ENCODE data around the gene CPEB4. TPM values are rescaled to one million over a fixed set of nuclear protein-coding genes. Genes with fewer than 3 reads are reported as not detected.

CPEB4 gene
- total RNA-seq, 1 experiment from 2014 or later: 8.7 TPM

GRCh38 chr5:173935396-173935795, 47.2 kb downstream of the CPEB4 start:
- Histone ChIP-seq H2AFZ (ENCODE audit: low read length) (no peak overlapping the region), H3K14ac (ENCODE audit: insufficient read depth, low read length) (no peak overlapping the region), H3K18ac (ENCODE audit: insufficient read length, low read depth, low read length) (no peak overlapping the region), H3K56ac (ENCODE audit: insufficient read length, low read depth, low read length) (no peak overlapping the region), H2BK20ac (ENCODE audit: low read depth, low read length, poor library complexity, severe bottlenecking) (no peak overlapping the region), H4K8ac (replicated peaks; ENCODE audit: insufficient read length, low read depth, low read length) (no peak overlapping the region), H3K4me1 (ENCODE audit: insufficient read depth, low read length) (no peaks in the 10 kb centered on the region), H4K5ac (ENCODE audit: insufficient read length, low read depth, low read length) (no peak overlapping the region), H3K9ac (ENCODE audit: extremely low read depth, insufficient read length, low read length) (no peak overlapping the region), H2BK15ac (ENCODE audit: low read depth, low read length) (no peak overlapping the region), H3K4me2 (ENCODE audit: insufficient read depth, insufficient read length, low read length) (no peak overlapping the region), H4K91ac (ENCODE audit: insufficient read length, low read depth, low read length) (no peak overlapping the region), H2BK120ac (ENCODE audit: low read depth, low read length, poor library complexity, severe bottlenecking) (no peak overlapping the region), H3K23ac (ENCODE audit: insufficient read length, low read depth, low read length) (no peak overlapping the region), H3K9me3 (ENCODE audit: control insufficient read depth, low read depth, low read length) (no peaks in the 10 kb centered on the region), H2BK5ac (ENCODE audit: insufficient read length, low read length) (no peak overlapping the region), H3K79me1 (ENCODE audit: insufficient read depth, low read depth, low read length, poor library complexity, severe bottlenecking) (no peaks in the 10 kb centered on the region), H2AK5ac (ENCODE audit: insufficient read length, low read length) (no peak overlapping the region), H2BK12ac (ENCODE audit: insufficient read length, low read depth, low read length) (no peak overlapping the region), H4K20me1 (ENCODE audit: control insufficient read depth, insufficient read depth, insufficient read length) (no peaks in the 10 kb centered on the region), H3K27me3 (ENCODE audit: insufficient read depth, low read length) (no peaks in the 10 kb centered on the region), H3K79me2 (ENCODE audit: insufficient read depth, low read length) (no peaks in the 10 kb centered on the region), H3K23me2 (ENCODE audit: insufficient read length, low read depth, low read length, poor library complexity, severe bottlenecking) (no peaks in the 10 kb centered on the region), H3K4ac (ENCODE audit: low read depth, low read length) (no peak overlapping the region), H3T11ph (ENCODE audit: low read length) (no peak overlapping the region), H3K27ac (ENCODE audit: insufficient read length, low read depth, low read length) (no peak overlapping the region)
- no peaks in the 10 kb centered on the region for H3K27me3 Mint-ChIP-seq (ENCODE audit: low read depth)
- no peak overlapping the region for H3K4me3 Mint-ChIP-seq
- H3K9me3 Mint-ChIP-seq: no peaks in the 10 kb centered on the region
- no peak for DNase-seq
- H3K4me1 Mint-ChIP-seq: peaks cover 18 to 29% of the 10 kb centered on the region in 2 experiments
- no peak overlapping the region for H3K27ac Mint-ChIP-seq
- TF ChIP-seq, protein P1, sequence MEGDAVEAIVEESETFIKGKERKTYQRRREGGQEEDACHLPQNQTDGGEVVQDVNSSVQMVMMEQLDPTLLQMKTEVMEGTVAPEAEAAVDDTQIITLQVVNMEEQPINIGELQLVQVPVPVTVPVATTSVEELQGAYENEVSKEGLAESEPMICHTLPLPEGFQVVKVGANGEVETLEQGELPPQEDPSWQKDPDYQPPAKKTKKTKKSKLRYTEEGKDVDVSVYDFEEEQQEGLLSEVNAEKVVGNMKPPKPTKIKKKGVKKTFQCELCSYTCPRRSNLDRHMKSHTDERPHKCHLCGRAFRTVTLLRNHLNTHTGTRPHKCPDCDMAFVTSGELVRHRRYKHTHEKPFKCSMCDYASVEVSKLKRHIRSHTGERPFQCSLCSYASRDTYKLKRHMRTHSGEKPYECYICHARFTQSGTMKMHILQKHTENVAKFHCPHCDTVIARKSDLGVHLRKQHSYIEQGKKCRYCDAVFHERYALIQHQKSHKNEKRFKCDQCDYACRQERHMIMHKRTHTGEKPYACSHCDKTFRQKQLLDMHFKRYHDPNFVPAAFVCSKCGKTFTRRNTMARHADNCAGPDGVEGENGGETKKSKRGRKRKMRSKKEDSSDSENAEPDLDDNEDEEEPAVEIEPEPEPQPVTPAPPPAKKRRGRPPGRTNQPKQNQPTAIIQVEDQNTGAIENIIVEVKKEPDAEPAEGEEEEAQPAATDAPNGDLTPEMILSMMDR (conservative IDR thresholded peaks at IDR 0.05): no peak
- no CpG with 5 or more reads among the region's 2 CpGs for WGBS (ENCODE audit: extremely low coverage, insufficient read length, low lambda C conversion rate)
- H3K36me3 Mint-ChIP-seq (ENCODE audit: insufficient read depth in 1 of 3, low read depth in 3 of 3): no peaks in the 10 kb centered on the region; a peak in 1 of 7 replicates

Data from H9 (cell line).